IMR-90 (cell line): ENCODE data around the gene TMPRSS11B. TPM values are rescaled to one million over a fixed set of nuclear protein-coding genes. Genes with fewer than 3 reads are reported as not detected.

Experiments
- ATAC-seq: fragments of 200-7000 bp; cut with Tn5 transposase; 2 replicates; pipeline ENCODE4 v1.9.1; 2020; ENCODE audit warnings: low read depth, mild to moderate bottlenecking, moderate library complexity
- BruUV-seq: library from RNA; stranded (reverse); fragments of 400-500 nt; replicated peaks from 2 replicates; lab custom pipeline; 2021; lab: Mats Ljungman, UMichigan
- CTCF ChIA-PET: fragments of 300-600 bp; formaldehyde crosslinking; extraction: SDS; loops from one replicate; lab custom pipeline; 2021; ENCODE audit warnings: antibody characterized with exemption; lab: Yijun Ruan, JAX
- POLR2A ChIA-PET: fragments of 300-600 bp; sonication (Branson Sonifier 250); formaldehyde crosslinking; loops from one replicate; lab custom pipeline; 2022; ENCODE audit warnings: antibody characterized with exemption; ENCODE audit not compliant: unreplicated experiment; lab: Charles Lee
- DNase-seq: peaks from one replicate; pipeline ENCODE4 v3.0.0; 2013
- H2AFZ ChIP-seq: replicated peaks from 2 replicates; pipeline ENCODE3; 2013; ENCODE audit warnings: low read length, mild to moderate bottlenecking; ENCODE audit not compliant: poor library complexity
- H2AK5ac ChIP-seq: 2 replicates; pipeline ENCODE4 v1.6.1; 2013; ENCODE audit warnings: low read depth, low read length, inconsistent platforms
- H2AK9ac ChIP-seq: replicated peaks from 2 replicates; pipeline ENCODE3; 2013; ENCODE audit warnings: mild to moderate bottlenecking, low read depth, low read length, moderate library complexity; ENCODE audit not compliant: poor library complexity
- H2BK120ac ChIP-seq: 2 replicates; pipeline ENCODE4 v1.6.1; 2013; ENCODE audit warnings: low read depth, low read length, inconsistent platforms
- H2BK15ac ChIP-seq: 3 replicates; pipeline ENCODE4 v1.6.1; 2013; ENCODE audit warnings: low read depth, low read length, inconsistent platforms
- H2BK20ac ChIP-seq: 2 replicates; pipeline ENCODE4 v1.6.1; 2013; ENCODE audit warnings: low read depth, mild to moderate bottlenecking, inconsistent platforms, low read length, moderate library complexity
- H2BK5ac ChIP-seq: 2 replicates; pipeline ENCODE4 v1.6.1; 2013; ENCODE audit warnings: mild to moderate bottlenecking, low read depth, low read length, inconsistent platforms; ENCODE audit not compliant: poor library complexity, severe bottlenecking
- H3K14ac ChIP-seq: replicated peaks from 2 replicates; pipeline ENCODE4 v1.6.1; 2013; ENCODE audit warnings: low read depth, low read length, inconsistent platforms
- H3K18ac ChIP-seq: 2 replicates; pipeline ENCODE4 v1.6.1; 2013; ENCODE audit warnings: low read depth, low read length, control low read depth
- H3K23ac ChIP-seq: 2 replicates; pipeline ENCODE4 v1.6.1; 2013; ENCODE audit warnings: low read depth, low read length, inconsistent platforms
- H3K27ac ChIP-seq: 2 replicates; pipeline ENCODE4 v1.5.1; 2013; ENCODE audit warnings: mild to moderate bottlenecking, control low read depth, low read length; ENCODE audit not compliant: insufficient read depth
- H3K27me3 ChIP-seq: 2 replicates; pipeline ENCODE4 v1.6.1; 2013; ENCODE audit warnings: low read length; ENCODE audit not compliant: control insufficient read depth, insufficient read depth
- H3K36me3 ChIP-seq: 2 replicates; pipeline ENCODE4 v1.6.1; 2013; ENCODE audit warnings: low read length, mixed read lengths; ENCODE audit not compliant: control insufficient read depth, insufficient read depth
- H3K4ac ChIP-seq: 2 replicates; pipeline ENCODE4 v1.6.1; 2013; ENCODE audit warnings: low read depth, low read length, inconsistent platforms
- H3K4me1 ChIP-seq: 2 replicates; pipeline ENCODE4 v1.6.1; 2013; ENCODE audit warnings: low read length, mixed read lengths; ENCODE audit not compliant: control insufficient read depth, insufficient read depth
- H3K4me2 ChIP-seq: 2 replicates; pipeline ENCODE4 v1.6.1; 2013; ENCODE audit warnings: low read depth, mild to moderate bottlenecking, control low read depth, low read length, moderate library complexity
- H3K4me3 ChIP-seq: 2 replicates; pipeline ENCODE4 v1.5.1; 2013; ENCODE audit warnings: low read depth, mild to moderate bottlenecking, control low read depth, low read length, moderate library complexity; ENCODE audit not compliant: insufficient read depth
- H3K56ac ChIP-seq: 2 replicates; pipeline ENCODE4 v1.6.1; 2013; ENCODE audit warnings: low read length, inconsistent platforms; ENCODE audit not compliant: insufficient read depth; ENCODE audit errors: extremely low read depth
- H3K79me1 ChIP-seq, 2 experiments: 2 replicates each; pipeline ENCODE4 v1.6.1; 2013; ENCODE audit warnings: low read length in 2 of 2, inconsistent platforms in 1 of 2, low read depth in 1 of 2
- H3K9ac ChIP-seq: 2 replicates; pipeline ENCODE4 v1.6.1; 2013; ENCODE audit warnings: low read depth, low read length, control low read depth
- H3K9me1 ChIP-seq: 2 replicates; pipeline ENCODE4 v1.6.1; 2013; ENCODE audit warnings: low read length, inconsistent platforms; ENCODE audit not compliant: insufficient read depth
- H3K9me3 ChIP-seq: 2 replicates; pipeline ENCODE4 v1.6.1; 2013; ENCODE audit warnings: low read length; ENCODE audit not compliant: control insufficient read depth, insufficient read depth
- H4K20me1 ChIP-seq: 2 replicates; pipeline ENCODE4 v1.6.1; 2013; ENCODE audit warnings: low read length, inconsistent platforms; ENCODE audit not compliant: insufficient read depth
- H4K5ac ChIP-seq: 2 replicates; pipeline ENCODE4 v1.6.1; 2013; ENCODE audit warnings: mild to moderate bottlenecking, low read depth, low read length, control low read depth
- H4K8ac ChIP-seq, 2 experiments: 2 replicates each; pipeline ENCODE4 v1.6.1; 2013; ENCODE audit warnings: low read depth in 2 of 2, low read length in 2 of 2, control low read depth in 1 of 2, inconsistent platforms in 1 of 2
- H4K91ac ChIP-seq: 2 replicates; pipeline ENCODE4 v1.6.1; 2013; ENCODE audit warnings: low read depth, low read length, inconsistent platforms; ENCODE audit not compliant: insufficient read depth
- BHLHE40 ChIP-seq: fragments of 150-350 bp; IDR thresholded peaks from 2 replicates; pipeline ENCODE4 v1.6.1; 2016; ENCODE audit warnings: mild to moderate bottlenecking, low read depth, low read length
- CEBPB ChIP-seq: IDR thresholded peaks from 2 replicates; pipeline ENCODE4 v1.6.1; 2012; ENCODE audit warnings: low read depth, low read length, improper control_type of control experiment
- CHD1 ChIP-seq: IDR thresholded peaks from 2 replicates; pipeline ENCODE4 v1.6.1; 2012; ENCODE audit warnings: low read depth, low read length, improper control_type of control experiment
- FOS ChIP-seq: fragments of 150-350 bp; IDR thresholded peaks from 2 replicates; pipeline ENCODE4 v1.6.1; 2016; ENCODE audit warnings: low read depth, low read length
- MAFK ChIP-seq: IDR thresholded peaks from 2 replicates; pipeline ENCODE4 v1.6.1; 2012; ENCODE audit warnings: low read depth, low read length, improper control_type of control experiment
- MAZ ChIP-seq: IDR thresholded peaks from 2 replicates; pipeline ENCODE4 v1.6.1; 2012; ENCODE audit warnings: low read depth, mild to moderate bottlenecking, low read length, improper control_type of control experiment, moderate library complexity, borderline replicate concordance
- MXI1 ChIP-seq: IDR thresholded peaks from 2 replicates; pipeline ENCODE4 v1.6.1; 2012; ENCODE audit warnings: low read depth, mild to moderate bottlenecking, low read length, moderate library complexity, borderline replicate concordance
- NFE2L2 ChIP-seq: fragments of 150-350 bp; IDR thresholded peaks from 2 replicates; pipeline ENCODE4 v1.6.1; 2016; ENCODE audit warnings: low read depth, mild to moderate bottlenecking, low read length
- POLR2A ChIP-seq: IDR thresholded peaks from 2 replicates; pipeline ENCODE4 v1.6.1; 2012; ENCODE audit warnings: mild to moderate bottlenecking, low read depth, low read length
- RAD21 ChIP-seq: IDR thresholded peaks from 2 replicates; pipeline ENCODE4 v1.6.1; 2012; ENCODE audit warnings: low read length, improper control_type of control experiment
- RCOR1 ChIP-seq: IDR thresholded peaks from 2 replicates; pipeline ENCODE4 v1.6.1; 2012; ENCODE audit warnings: mild to moderate bottlenecking, low read length, improper control_type of control experiment; ENCODE audit not compliant: insufficient replicate concordance
- RFX5 ChIP-seq: IDR thresholded peaks from 2 replicates; pipeline ENCODE4 v1.8.0; 2012; ENCODE audit warnings: low read depth, mild to moderate bottlenecking, low read length, moderate library complexity
- SMC3 ChIP-seq: fragments of 150-350 bp; IDR thresholded peaks from 2 replicates; pipeline ENCODE4 v1.6.1; 2016; ENCODE audit warnings: low read depth, mild to moderate bottlenecking, antibody characterized with exemption, low read length, moderate library complexity
- USF2 ChIP-seq: fragments of 150-350 bp; IDR thresholded peaks from 2 replicates; pipeline ENCODE4 v1.6.1; 2017; ENCODE audit warnings: mild to moderate bottlenecking, antibody characterized with exemption, low read length, low read depth
- WGBS, 2 experiments: methylation state at CpG; one replicate each; pipeline versions ENCODE4 v1.1.5 to v1.1.7; 2013; ENCODE audit warnings: missing lambda C conversion rate in 2 of 2; ENCODE audit not compliant: insufficient read length in 1 of 2; ENCODE audit errors: extremely low coverage in 2 of 2; 5-methylcytosine and 5-hydroxymethylcytosine counted together
- dilution Hi-C: fragments of 300-500 bp; cut with HindIII; formaldehyde crosslinking; loops from one replicate; pipeline ENCODE4 v1.14.3; 2018; ENCODE audit warnings: low sequenced_read_pairs; ENCODE audit not compliant: unreplicated experiment
- in situ Hi-C: fragments of 300-500 bp; cut with MboI; formaldehyde crosslinking; loops from 3 replicates; pipeline ENCODE4 v1.14.3; 2019; ENCODE audit warnings: low sequenced_read_pairs, inconsistent platforms, mixed read lengths
- intact Hi-C: fragments of 100-400 bp; cut with micrococcal nuclease; formaldehyde crosslinking; loops from 2 replicates; pipeline ENCODE4 v1.10.0; 2022
- polyA plus RNA-seq, 3 experiments: library from polyadenylated mRNA; depleted of rRNA; stranded (reverse); fragments of >200 nt; gene quantifications; 2 replicates each; pipeline ENCODE4 v1.2.3, GENCODE V29; 2012; ENCODE audit warnings: low replicate concordance in 1 of 3
- total RNA-seq: library from RNA; depleted of rRNA; stranded (reverse); fragments of >200 nt; gene quantifications from 2 replicates; pipeline ENCODE4 v1.2.3, GENCODE V29; 2012
- TF ChIP-seq, protein P1 (sequence below): fragments of 150-350 bp; IDR thresholded peaks from 2 replicates; pipeline ENCODE4 v1.6.1; 2016; ENCODE audit warnings: low read depth, mild to moderate bottlenecking, low read length, moderate library complexity, borderline replicate concordance
- TF ChIP-seq, protein P2 (sequence below): conservative IDR thresholded peaks from 2 replicates; pipeline ENCODE4 v1.5.1; 2012; ENCODE audit warnings: mild to moderate bottlenecking, low read depth, low read length, improper control_type of control experiment

The TMPRSS11B gene
- total and polyA plus RNA-seq, 2 of the 4 experiments (the other 2 are of a cell fraction) = not detected

- Histone ChIP-seq H2BK15ac (no peak overlapping the region), H3K27me3 (peaks cover 1% of the 10 kb centered on the region; the same call in 1 of the 2 replicates), H2BK120ac (no peak overlapping the region), H3K18ac (no peak overlapping the region), H4K20me1 (no peaks in the 10 kb centered on the region), H3K27ac (no peak overlapping the region), H3K23ac (no peak overlapping the region), H3K9me1 (no peaks in the 10 kb centered on the region), H3K14ac (no peak overlapping the region), H3K9ac (no peak overlapping the region), H3K4ac (no peak overlapping the region), H3K79me1 (no peaks in the 10 kb centered on the region), H2AK9ac (no peak overlapping the region), H3K4me2 (no peak overlapping the region), H2AFZ (no peak overlapping the region), H4K5ac (no peak overlapping the region), H3K4me3 (no peak overlapping the region), H4K8ac (no peak overlapping the region), H3K4me1 (no peaks in the 10 kb centered on the region), H4K91ac (no peak overlapping the region), H3K56ac (no peak overlapping the region), H2BK5ac (no peak overlapping the region), H2BK20ac (no peak overlapping the region), H3K9me3 (no peaks in the 10 kb centered on the region), H2AK5ac (no peak overlapping the region), H3K36me3 (no peaks in the 10 kb centered on the region)
- TF ChIP-seq RAD21 (no peak), POLR2A (no peak), MXI1 (no peak), NFE2L2 (no peak), MAZ (no peak), BHLHE40 (no peak), SMC3 (no peak), CEBPB (no peak), RFX5 (no peak), CHD1 (no peak), RCOR1 (no peak), USF2 (no peak), FOS (no peak), MAFK (no peak)
- TF ChIP-seq, protein P1, sequence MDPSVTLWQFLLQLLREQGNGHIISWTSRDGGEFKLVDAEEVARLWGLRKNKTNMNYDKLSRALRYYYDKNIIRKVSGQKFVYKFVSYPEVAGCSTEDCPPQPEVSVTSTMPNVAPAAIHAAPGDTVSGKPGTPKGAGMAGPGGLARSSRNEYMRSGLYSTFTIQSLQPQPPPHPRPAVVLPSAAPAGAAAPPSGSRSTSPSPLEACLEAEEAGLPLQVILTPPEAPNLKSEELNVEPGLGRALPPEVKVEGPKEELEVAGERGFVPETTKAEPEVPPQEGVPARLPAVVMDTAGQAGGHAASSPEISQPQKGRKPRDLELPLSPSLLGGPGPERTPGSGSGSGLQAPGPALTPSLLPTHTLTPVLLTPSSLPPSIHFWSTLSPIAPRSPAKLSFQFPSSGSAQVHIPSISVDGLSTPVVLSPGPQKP = no peak
- TF ChIP-seq, protein P2, sequence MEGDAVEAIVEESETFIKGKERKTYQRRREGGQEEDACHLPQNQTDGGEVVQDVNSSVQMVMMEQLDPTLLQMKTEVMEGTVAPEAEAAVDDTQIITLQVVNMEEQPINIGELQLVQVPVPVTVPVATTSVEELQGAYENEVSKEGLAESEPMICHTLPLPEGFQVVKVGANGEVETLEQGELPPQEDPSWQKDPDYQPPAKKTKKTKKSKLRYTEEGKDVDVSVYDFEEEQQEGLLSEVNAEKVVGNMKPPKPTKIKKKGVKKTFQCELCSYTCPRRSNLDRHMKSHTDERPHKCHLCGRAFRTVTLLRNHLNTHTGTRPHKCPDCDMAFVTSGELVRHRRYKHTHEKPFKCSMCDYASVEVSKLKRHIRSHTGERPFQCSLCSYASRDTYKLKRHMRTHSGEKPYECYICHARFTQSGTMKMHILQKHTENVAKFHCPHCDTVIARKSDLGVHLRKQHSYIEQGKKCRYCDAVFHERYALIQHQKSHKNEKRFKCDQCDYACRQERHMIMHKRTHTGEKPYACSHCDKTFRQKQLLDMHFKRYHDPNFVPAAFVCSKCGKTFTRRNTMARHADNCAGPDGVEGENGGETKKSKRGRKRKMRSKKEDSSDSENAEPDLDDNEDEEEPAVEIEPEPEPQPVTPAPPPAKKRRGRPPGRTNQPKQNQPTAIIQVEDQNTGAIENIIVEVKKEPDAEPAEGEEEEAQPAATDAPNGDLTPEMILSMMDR = no peak
- in situ Hi-C loops (loop anchor here (25.0 kb wide), 2 partner anchors 380 to 905 kb away; no protein-coding TSS in a partner anchor), intact Hi-C loops (no loop called here), dilution Hi-C loops (no loop called here)
- ATAC-seq (no peak), DNase-seq (no peak)
- CTCF ChIA-PET = no interaction called here
- no TSS peak for BruUV-seq
- POLR2A ChIA-PET = no interaction called here
- no CpG with 5 or more reads among the region's 5 CpGs for WGBS, 2 experiments
Measured at GRCh38 chr4:68257719-68258118, 12.2 kb upstream of the TMPRSS11B start.
